Osteoblast (primary cell): ENCODE results near the gene YBX3. TPM values are rescaled to one million over a fixed set of nuclear protein-coding genes. Genes with fewer than 3 reads are reported as not detected.
A peak's percentile ranks its signal among the peaks of the same experiment; 100 is the strongest.

Source experiments
- DNase-seq: peaks from one replicate; pipeline ENCODE4 v3.0.0; 2011; ENCODE audit warnings: low spot score, mixed read lengths; ENCODE audit not compliant: insufficient read length; ENCODE audit errors: missing footprints
- H2AFZ ChIP-seq: 2 replicates; pipeline ENCODE4 v1.6.0; 2011; ENCODE audit warnings: mild to moderate bottlenecking, low read length
- H3K27ac ChIP-seq: 2 replicates; pipeline ENCODE4 v1.5.1; 2011; ENCODE audit warnings: mild to moderate bottlenecking, low read depth, low read length, moderate library complexity
- H3K27me3 ChIP-seq: 2 replicates; pipeline ENCODE4 v1.6.0; 2012; ENCODE audit warnings: mild to moderate bottlenecking, control low read depth, inconsistent platforms, low read length, moderate library complexity; ENCODE audit not compliant: insufficient read depth
- H3K36me3 ChIP-seq: 2 replicates; pipeline ENCODE4 v1.5.1; 2011; ENCODE audit warnings: mild to moderate bottlenecking, low read length, control low read depth, moderate library complexity; ENCODE audit not compliant: insufficient read depth
- H3K4me1 ChIP-seq: 2 replicates; pipeline ENCODE4 v1.5.1; 2011; ENCODE audit warnings: mild to moderate bottlenecking, low read length, control low read depth, moderate library complexity; ENCODE audit not compliant: insufficient read depth
- H3K4me2 ChIP-seq: 2 replicates; pipeline ENCODE4 v1.6.0; 2011; ENCODE audit warnings: mild to moderate bottlenecking, low read length; ENCODE audit not compliant: insufficient read depth
- H3K4me3 ChIP-seq: fragments of 200-600 bp; sonication (generic); 3 replicates; pipeline ENCODE4 v1.5.1; 2012; ENCODE audit warnings: mild to moderate bottlenecking, low read length, inconsistent platforms; ENCODE audit not compliant: insufficient read depth
- H3K79me2 ChIP-seq: 2 replicates; pipeline ENCODE4 v1.6.0; 2012; ENCODE audit warnings: mild to moderate bottlenecking, low read length, control low read depth, inconsistent platforms; ENCODE audit not compliant: insufficient read depth
- H3K9me3 ChIP-seq: 2 replicates; pipeline ENCODE4 v1.5.1; 2011; ENCODE audit warnings: low read depth, low read length, control low read depth
- H4K20me1 ChIP-seq: 2 replicates; pipeline ENCODE4 v1.6.0; 2012; ENCODE audit warnings: mild to moderate bottlenecking, low read length, control low read depth; ENCODE audit not compliant: insufficient read depth
- CTCF ChIP-seq: IDR thresholded peaks from 2 replicates; pipeline ENCODE4 v1.5.1; 2011; ENCODE audit warnings: mild to moderate bottlenecking, low read depth, low read length, moderate library complexity; ENCODE audit errors: extremely low read depth
- total RNA-seq: library from RNA; depleted of rRNA; stranded (reverse); fragments of >200 nt; gene quantifications from 2 replicates; pipeline ENCODE4 v1.2.3, GENCODE V29; 2012

The YBX3 gene
- total RNA-seq, 1 donor, result 147 TPM

- Histone ChIP-seq H2AFZ (peak within 1 kb of the TSS; percentile 94), H4K20me1 (no peaks in the 10 kb centered on the region), H3K4me3 (peak within 1 kb of the TSS; percentile 79), H3K27ac (no peak within 1 kb of the TSS), H3K4me1 (peaks cover 8% of the 10 kb centered on the region), H3K36me3 (no peaks in the 10 kb centered on the region), H3K4me2 (peak within 1 kb of the TSS; percentile 90), H3K27me3 (peaks cover under 1% of the 10 kb centered on the region), H3K9me3 (no peaks in the 10 kb centered on the region), H3K79me2 (no peaks in the 10 kb centered on the region)
- TF ChIP-seq CTCF, result peak; percentile 92
- DNase-seq, result peak; percentile 91
Measured at GRCh38 chr12:10673659-10674384, 49.3 kb downstream of the YBX3 start, which contains the start of gene STYK1. TSS of gene STYK1 (minus strand) at chr12:10674052. CDS start at chr12:10634618, 39,434 bp downstream.

- Histone ChIP-seq H3K4me2 (no peak overlapping the region), H4K20me1 (no peaks in the 10 kb centered on the region), H3K79me2 (no peaks in the 10 kb centered on the region), H3K36me3 (no peaks in the 10 kb centered on the region), H3K27ac (no peak overlapping the region), H3K9me3 (no peaks in the 10 kb centered on the region), H2AFZ (no peak overlapping the region), H3K27me3 (peaks cover 3% of the 10 kb centered on the region), H3K4me3 (no peak overlapping the region), H3K4me1 (peaks cover 8% of the 10 kb centered on the region)
- TF ChIP-seq CTCF, result no peak
- DNase-seq, result no peak
Measured at GRCh38 chr12:10672231-10672868, 50.8 kb downstream of the YBX3 start.

GRCh38 chr12:10669533-10669932 is 53.6 kb downstream of the YBX3 start:
- H3K79me2 ChIP-seq, result no peaks in the 10 kb centered on the region
- H3K4me1 ChIP-seq, result peaks cover 8% of the 10 kb centered on the region
- no peak overlapping the region for H3K4me3 ChIP-seq
- H4K20me1 ChIP-seq, result no peaks in the 10 kb centered on the region
- H3K27ac ChIP-seq, result no peak overlapping the region
- no peak for TF ChIP-seq CTCF
- H3K36me3 ChIP-seq, result no peaks in the 10 kb centered on the region
- peaks cover 3% of the 10 kb centered on the region for H3K27me3 ChIP-seq
- no peak for DNase-seq
- no peak overlapping the region for H2AFZ ChIP-seq
- no peaks in the 10 kb centered on the region for H3K9me3 ChIP-seq
- no peak overlapping the region for H3K4me2 ChIP-seq

GRCh38 chr12:10668526-10668925 is 54.6 kb downstream of the YBX3 start:
- TF ChIP-seq CTCF, result no peak
- Histone ChIP-seq H3K4me2 (peak overlapping the region; percentile 45), H4K20me1 (no peaks in the 10 kb centered on the region), H2AFZ (peak overlapping the region; percentile 56), H3K79me2 (no peaks in the 10 kb centered on the region), H3K27ac (no peak overlapping the region), H3K4me1 (peaks cover 2% of the 10 kb centered on the region), H3K36me3 (no peaks in the 10 kb centered on the region), H3K4me3 (peak overlapping the region; percentile 19), H3K27me3 (peaks cover 3% of the 10 kb centered on the region), H3K9me3 (no peaks in the 10 kb centered on the region)
- no peak for DNase-seq
